NCI-H2029 (cell line): Measurements from ENCODE around the gene RCSD1.
A peak's percentile ranks its signal among the peaks of the same experiment; 100 is the strongest.
"Not testable (repeated sequence)": the region's sequence is repeated elsewhere in the genome, so short reads cannot be mapped to it uniquely, and the experiment has no call there.

ENCODE experiments used
- DNase-seq: peaks from one replicate; lab custom pipeline; 2025; lab: John Stamatoyannopoulos, UW

RCSD1 gene

DNA sequence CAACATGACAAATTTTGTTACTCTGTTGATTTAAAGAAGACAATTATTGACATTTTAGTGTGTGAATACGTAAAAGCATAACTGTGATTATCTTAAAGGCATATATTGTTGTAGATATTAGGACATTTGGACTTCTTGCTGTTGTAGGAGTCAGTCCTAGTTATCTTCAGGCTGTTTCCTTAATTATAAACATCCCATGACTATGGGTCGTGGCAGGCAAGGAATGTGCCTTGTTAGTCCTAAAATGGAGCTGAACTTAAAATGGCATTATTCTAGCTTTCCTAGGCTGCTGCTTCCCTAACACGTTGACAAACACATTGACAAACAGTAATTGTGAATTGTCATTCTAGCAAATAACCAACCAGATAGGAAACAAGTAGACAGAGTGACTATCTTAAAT lies 87.3 kb downstream of the RCSD1 start:
- no peak for DNase-seq

DNA sequence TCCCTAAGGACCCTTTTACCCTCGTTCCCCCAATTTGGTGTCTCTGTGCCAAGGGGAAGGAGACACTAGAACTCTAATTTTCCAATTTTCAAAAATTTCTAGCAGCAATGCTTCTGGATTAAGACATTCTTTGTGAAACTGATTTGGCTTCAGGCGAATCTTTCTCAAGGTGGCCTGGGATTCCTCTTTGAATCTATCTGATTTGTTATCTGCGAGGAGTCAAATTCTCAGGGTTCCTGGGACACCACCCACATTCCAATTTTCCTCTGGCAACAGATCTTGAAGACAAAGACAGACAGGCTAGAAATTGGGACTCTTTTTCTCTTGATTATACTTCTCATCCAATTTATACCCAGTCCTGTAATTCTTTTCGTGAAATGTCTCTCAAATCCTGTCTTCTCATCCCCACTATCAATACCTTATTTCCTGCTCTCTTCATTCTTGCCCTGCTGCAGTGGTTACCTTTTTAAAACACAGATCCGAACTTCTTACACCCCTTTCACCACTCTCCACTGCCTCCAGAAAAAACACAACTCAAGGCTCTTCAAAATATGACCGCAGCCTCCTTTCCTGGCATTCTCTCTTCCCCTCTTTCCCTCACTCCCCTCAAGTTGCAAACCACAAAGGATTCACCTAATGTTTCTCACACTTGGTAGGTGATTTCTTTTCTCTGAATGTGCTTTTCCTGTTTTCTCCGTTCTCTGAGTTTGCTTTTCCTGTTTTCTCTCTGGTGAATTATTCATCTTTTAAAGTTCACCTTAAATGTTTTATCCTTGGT lies 89.1 kb downstream of the RCSD1 start:
- no peak for DNase-seq

DNA sequence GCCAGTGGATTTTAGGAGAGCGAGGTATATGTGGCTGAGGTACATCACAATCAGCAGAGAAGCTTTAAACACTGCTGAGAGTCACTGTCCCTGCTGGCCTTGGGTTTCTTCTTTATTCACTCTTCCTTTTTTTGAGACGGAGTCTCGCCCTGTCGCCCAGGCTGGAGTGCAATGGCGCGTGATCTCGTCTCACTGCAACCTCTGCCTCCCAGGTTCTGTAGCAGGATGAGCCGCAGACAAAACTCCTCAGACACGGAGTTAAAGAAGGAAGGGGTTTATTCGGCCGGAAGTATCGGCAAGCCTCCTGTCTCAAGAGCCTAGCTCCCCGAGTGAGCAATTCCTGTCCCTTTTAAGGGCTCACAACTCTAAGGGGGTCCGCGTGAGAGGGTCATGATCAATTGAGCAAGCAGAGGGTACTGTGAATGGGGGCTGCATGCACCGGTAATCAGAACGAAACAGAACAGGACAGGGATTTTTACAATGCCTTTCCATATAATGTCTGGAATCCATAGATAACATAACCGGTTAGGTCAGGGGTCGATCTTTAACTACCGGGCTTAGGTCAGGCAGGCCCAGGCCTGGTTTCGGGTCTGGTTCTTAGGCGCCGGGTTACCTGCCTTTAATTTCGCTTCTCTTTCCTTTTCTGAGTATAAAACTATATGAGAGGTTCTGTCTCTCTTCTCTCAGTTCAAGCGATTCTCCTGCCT lies 89.8 kb downstream of the RCSD1 start:
- DNase-seq, result not testable (repeated sequence)

DNA sequence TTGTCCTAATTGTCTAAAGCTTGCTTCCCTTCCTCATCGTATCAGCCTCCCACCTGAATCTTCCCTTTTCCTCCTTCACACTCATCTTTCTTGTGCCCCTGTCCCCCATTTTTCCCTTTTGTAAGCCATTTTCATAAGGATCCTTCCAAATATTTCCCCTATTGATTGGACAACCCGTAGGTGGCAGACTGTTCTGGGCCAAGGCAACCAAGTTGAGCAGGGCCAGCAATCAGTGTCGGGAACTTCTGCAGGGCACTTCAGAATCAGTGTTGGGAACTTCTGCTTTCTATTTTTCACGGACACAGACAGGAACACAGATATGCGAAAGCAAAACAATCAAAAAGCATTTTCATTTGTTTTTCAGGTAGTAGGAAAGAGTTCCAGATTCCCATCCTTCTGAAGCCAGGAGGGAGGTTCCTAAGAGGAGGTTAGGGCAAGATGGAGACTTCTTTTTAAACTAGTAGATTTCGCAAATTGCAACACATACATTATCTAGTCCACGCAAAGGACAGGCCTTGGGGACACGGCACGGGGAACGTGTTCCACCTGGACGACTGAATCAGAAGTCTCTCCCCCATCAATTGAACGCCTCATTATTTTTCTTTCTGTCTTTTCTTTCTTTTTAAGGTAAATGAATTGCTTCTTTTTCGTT lies 91.1 kb downstream of the RCSD1 start:
- no peak for DNase-seq

DNA sequence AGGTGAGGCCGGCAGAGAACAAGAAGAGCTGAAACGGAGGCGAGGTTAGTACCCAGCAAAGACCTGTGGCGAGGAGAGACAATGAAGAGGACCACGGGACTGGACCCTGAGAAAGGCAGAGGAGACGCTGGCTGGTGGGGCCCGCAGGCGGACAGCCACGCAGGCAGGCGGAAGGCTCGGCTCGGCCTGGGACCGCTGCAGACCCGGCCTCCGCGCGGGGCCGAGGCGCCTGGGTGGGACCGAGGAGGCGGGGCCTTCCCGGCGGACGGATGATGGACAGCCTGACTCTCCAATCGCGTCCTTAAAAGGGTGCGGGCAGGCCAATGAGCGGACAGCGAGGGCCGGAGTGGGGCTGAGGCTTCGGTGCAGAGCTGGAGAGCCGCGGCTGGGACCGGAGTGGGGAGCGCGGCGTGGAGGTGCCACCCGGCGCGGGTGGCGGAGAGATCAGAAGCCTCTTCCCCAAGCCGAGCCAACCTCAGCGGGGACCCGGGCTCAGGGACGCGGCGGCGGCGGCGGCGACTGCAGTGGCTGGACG lies 91.7 kb downstream of the RCSD1 start, which contains the start of gene MPZL1:
MPZL1 (plus strand) TSS at position 366 of the 535 bp plus-strand sequence. CDS start 170 bp downstream, outside the sequence.
- DNase-seq, result peak; percentile 45

DNA sequence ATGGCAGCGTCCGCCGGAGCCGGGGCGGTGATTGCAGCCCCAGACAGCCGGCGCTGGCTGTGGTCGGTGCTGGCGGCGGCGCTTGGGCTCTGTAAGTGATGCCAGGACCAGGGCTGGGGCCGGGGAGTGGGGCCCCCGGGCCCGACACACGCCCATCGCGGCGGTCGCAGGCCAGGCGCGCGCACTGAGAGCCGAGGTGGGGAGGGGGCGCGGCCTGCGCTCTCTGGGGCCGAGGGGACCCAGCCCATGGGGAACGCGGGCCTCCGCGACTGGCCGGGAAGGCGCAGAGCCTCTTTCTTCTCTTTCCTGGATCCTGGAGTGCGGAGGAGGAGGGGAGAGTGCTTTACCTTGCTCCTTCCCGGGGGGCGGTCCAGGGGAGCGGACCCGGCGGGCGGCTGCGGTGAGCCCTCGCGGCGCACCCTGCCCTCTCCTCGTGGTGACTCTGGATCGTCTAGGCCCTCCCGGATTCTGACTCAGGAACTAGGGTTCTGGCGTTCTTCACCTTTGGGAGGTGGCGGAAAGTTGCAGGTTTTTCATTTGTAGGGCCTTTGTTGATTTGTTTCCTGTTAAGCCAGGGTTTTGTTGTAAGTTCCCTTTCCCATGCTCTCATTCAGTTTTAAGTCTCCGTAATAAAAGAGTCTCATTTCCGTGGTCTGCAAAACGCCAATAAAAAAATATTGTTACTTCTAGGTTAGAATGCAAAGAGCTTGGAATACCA lies 92.3 kb downstream of the RCSD1 start:
- no peak for DNase-seq

DNA sequence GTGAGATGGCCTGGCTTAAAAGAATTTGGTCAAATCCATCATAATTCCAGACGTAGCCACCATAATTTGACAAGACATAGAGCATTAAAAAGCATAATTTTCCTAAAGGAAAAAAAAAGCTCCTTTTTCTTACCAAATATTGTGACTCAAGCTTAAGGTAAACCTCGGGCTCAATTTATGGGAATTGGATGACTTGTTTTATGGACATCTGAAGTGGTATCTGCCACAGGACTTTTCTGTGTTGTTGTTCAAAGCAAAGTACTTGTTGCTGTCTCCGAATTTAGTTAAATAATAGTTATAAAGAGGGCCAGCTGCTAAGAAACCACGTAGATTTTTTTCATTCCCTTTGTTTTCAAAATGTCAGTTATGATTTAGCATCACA lies 92.8 kb downstream of the RCSD1 start:
- no peak for DNase-seq

DNA sequence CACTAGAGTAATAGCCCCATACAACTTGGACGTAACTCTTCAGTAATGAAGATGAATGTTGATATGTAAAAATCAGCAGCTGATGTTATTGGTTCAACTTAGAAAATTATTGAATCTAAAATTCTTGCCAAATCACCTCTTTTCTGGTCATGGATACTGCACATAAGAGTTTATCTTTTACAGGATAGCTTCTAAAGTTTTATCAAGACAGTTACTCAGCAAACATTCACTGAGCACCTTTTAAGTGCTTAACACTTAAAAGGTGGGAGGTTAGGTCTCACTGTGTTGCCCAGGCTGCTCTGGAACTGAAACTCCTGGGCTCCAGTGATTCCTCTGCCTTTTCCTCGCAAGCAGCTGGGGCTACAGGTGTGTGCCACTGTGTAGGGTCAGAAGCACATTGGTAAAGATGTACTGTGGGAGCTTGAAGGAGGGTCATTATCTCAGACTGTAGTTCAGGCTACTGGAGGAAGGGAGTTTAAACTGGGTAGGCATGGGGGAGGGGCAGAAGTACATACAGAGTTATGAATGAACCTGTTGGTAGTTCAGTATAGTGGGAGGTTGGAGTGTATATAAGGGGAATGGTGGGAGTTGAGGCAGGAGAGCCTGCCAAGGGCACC lies 93.8 kb downstream of the RCSD1 start:
- DNase-seq, result no peak

DNA sequence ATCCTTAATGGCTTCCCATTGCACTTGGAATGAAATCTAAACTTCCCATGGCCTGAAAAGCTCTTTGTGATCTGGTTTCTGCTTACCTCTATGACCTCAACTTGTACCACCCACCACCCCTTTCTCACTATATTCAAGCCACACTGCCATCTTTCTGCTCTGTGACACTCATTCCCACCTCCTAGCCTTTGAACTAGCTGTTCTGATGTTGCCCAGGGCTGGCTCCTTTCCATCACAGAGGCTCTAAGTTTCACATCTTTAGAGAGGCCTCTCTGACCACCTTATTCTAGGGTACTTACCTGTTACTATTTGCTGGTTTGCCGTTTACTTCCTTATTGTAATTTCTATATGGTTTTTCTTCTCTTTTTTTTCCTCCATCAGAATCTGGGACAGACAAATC lies 96.0 kb downstream of the RCSD1 start:
- DNase-seq, result no peak

DNA sequence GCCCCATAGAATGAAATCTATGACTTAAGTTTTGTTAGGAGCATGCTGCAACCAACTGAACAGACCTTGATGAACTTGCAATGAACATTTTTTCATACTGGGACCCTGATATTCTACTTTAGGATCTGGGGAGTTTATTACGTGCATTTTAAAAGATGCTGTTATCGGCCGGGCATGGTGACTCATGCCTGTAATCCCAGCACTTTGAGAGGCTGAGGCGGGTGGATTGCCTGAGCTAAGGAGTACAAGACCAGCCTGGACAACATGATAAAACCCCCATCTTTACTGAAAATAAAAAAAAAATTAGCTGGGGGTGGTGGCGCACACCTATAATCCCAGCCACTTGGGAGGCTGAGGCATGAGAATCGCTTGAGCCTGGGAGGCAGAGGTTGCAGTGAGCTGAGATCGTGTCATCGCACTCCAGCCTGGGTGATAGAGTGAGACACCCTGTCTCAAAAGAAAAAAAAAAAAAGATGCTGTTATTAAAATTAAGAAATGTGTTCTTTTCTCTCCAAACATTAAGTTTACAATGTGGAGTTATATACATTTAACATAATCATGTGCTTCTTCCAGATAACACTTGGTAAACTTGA lies 98.9 kb downstream of the RCSD1 start:
- DNase-seq, result no peak

DNA sequence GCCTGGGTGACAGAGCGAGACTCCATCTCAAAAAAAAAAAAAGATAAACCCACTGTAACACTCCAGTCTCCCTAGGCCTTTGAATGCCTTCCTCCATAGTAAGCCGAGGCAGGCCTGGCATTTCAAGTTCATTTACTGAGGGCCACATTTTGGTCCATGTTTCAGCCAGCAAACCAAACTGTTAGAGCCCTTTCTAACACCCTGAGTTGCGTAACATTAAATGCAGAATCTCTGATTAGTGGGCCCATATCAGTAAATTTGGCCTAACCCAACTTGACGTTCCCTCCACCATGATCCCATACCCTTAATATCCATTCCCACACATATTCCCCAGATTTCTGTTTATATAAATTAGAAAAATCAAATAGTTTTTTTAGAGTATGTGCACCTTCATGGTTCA lies 104.2 kb downstream of the RCSD1 start:
- no peak for DNase-seq

DNA sequence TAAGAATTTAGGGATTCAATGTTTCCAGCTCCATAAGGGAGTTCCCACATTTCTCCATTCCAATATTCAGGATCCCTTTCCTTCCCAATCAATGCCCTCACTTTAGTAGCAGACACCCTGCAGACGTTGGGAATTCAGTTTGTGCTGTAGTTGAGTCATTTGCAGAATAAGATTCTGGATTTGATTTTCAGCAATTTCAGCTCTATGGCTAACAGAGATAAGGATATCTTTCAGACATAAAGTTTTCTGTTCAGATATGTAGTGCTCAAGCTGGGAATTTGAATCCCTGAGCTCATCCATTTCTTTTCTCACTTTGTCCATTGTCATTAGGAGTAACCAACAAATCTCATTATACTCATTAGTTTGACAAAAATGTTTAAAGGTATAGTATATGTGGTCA lies 104.8 kb downstream of the RCSD1 start:
- no peak for DNase-seq

DNA sequence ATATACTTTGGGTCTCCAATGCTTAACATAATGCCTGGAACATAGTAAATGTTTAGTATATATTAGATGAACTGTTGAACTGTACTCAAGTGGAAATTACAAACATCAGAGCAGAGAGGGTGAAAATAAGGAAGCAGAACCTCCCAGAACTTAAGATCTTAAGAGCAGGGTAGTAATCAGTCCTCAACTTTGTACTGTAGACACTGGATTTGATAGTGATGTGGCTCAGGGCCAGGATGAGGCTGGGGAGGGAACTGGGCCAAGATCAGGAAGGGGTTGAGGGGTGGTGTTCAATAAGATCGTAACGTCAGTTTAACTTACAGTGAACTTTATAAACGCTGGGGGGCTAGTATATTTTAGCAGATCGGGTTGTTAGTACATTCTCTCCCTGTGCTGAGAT lies 107.1 kb downstream of the RCSD1 start:
- DNase-seq, result no peak

DNA sequence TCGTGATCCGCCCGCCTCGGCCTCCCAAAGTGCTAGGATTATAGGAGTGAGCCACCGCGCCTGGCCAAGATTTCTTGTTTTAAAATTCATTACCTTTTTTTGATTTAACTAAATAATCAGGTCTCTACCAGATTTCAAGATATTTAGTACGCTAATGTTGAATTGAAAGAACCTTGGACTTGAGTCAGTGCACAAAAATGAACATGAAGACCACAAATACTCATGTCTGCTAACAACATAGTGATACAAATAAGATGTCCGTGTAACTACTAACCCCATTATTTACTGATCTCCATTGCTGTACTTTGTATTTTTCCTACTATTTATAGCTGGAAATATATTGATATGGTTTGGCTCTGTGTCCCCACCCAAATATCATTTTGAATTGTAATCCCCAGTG lies 108.1 kb downstream of the RCSD1 start:
- DNase-seq, result no peak

DNA sequence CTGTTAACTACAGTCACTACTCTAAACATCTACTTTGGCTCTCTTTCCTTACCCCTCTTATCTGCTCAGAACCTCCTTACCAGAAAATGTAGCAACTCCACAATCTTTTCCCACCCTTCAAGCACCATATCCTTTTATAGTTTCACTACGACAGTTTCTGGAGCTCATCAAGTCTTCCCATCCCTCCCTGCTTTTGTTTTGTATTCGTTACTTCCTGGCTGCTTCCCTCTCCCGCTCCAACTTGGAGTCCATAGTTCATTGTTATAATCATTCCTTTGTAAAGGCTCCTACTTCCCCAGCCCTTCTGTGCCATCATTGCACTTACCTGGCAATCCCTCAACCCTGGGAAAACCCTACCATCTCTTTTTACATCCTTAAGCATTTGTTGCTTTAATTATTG lies 109.7 kb downstream of the RCSD1 start:
- no peak for DNase-seq

DNA sequence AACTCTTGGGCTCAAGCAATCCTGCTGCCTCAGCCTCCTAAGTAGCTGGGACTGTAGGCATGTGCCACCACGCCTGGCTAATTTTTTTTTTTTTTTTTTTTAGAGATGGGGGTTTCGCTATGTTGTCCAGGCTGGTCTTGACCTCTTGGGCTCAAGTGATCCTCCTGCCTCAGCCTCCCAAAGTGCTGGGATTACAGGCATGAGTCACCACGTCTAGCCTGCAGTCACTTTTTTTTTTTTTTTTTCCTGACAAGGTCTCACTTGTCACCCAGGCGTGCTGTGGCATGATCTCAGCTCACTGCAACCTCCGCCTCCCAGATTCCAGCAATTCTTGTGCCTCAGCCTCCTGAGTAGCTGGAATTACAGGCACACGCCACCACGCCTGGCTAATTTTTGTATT lies 111.1 kb downstream of the RCSD1 start:
- DNase-seq, result not testable (repeated sequence)

DNA sequence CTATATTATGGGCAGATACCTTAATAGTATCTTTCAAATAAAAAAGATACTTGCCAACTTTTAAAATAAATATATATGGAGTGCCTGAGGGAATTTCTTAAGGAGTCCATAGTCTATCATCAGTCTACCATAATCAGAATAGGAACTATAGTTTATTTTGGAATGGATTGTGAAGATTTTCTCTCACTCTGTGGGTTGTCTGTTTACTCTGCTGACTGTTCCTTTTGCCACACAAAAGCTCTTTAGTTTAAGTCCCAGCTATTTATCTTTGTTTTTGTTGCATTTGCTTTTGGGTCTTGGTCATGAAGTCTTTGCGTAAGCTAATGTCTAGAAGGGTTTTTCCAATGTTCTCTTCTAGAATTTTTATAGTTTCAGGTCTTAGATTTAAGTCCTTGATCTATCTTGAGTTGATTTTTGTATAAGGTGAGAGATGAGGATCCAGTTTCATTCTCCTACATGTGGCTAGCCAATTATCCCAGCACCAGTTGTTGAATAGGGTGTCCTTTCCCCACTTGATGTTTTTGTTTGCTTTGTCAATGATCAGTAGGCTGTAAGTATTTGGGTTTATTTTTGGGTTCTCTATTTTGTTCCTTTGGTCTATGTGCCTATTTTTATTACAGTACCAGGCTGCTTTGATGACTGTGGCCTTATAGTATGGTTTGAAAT lies 112.5 kb downstream of the RCSD1 start:
- not testable (repeated sequence) for DNase-seq

DNA sequence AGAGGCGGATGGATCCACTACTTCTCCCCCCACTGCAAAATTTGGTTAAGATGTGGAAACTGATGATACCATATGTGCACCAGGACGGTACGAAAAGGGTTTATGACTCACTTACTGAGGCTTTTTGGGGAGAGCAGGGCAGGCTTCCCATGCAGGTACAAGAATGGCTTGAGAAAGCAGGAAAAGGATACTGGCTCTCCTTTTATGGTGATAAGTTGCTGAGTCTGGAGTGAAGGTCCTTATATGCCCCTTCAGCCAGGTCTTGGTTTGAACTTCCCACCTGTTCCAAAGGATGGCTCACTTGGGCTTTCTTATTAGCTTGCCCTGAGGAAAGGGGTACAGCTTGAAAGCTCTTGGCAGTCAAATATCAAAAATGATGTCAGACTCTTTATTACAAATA lies 114.9 kb downstream of the RCSD1 start:
- no peak for DNase-seq

DNA sequence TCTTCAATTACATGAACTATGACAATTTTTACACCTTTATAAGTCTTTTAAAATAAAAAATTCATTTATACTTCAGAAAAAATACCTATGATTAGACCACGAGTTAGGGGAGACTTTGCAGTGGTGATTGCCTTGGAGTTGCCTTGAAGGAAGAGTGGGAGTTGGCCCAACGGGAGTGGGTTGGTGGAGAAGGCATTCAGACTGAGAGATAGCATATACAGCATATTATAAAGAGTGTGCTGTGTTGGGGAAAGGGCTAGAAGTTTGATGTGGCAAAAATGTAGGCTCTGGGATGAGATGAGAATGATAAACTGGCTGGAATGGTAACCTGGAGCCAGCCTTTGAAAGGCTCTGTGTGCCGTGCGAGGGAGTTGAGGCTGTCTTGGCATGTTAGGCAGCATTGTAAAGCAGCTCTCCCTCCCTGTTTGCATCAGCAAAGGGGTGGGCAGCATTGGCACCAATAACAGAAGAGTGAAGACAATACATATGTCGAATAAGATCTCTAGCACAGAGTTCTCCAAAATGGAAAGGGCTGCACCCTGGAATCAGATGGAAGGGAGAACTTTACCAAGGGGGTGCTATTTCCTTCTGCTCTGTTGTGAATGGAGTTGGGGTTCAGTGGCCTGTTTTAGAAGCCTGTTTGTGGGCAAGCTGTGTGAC lies 116.1 kb downstream of the RCSD1 start:
- DNase-seq, result no peak

DNA sequence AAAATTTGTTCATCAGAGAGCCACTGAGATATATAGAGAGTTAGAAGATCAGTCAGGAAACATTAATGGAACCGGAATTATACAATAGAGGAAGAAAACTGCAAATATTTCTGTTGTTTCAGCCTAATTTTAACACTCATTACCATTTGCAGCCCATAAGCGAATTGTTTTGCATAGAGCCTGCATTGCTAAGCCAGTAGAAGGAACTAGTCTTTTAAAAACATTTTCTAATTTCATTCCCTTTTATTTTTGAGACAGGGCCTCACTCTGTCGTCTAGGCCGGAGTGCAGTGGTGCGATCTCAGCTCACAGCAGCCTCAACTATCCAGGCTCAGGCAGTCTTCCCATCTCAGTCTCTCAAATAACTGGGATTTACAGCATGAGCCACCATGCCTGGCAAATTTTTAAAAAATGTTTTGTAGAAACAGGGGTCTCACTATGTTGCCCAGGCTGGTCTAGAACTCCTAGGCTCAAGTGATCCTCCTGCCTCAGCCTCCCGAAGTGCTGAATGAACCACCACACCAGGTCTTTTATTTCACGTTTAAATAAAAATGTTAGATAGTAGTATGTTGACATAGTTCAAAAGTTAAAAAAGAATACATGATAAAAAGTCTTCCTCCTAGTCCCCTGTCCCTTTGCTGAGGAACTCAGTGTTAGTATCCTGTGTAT lies 117.1 kb downstream of the RCSD1 start:
- no peak for DNase-seq
